NCI-H524 treated with DMSO at 0.1 percent for 48 hours (cell line): Measurements from ENCODE around the gene PSME1.

Experiments
- DNase-seq: peaks from one replicate; lab custom pipeline; 2025; lab: John Stamatoyannopoulos, UW

Gene PSME1

DNA sequence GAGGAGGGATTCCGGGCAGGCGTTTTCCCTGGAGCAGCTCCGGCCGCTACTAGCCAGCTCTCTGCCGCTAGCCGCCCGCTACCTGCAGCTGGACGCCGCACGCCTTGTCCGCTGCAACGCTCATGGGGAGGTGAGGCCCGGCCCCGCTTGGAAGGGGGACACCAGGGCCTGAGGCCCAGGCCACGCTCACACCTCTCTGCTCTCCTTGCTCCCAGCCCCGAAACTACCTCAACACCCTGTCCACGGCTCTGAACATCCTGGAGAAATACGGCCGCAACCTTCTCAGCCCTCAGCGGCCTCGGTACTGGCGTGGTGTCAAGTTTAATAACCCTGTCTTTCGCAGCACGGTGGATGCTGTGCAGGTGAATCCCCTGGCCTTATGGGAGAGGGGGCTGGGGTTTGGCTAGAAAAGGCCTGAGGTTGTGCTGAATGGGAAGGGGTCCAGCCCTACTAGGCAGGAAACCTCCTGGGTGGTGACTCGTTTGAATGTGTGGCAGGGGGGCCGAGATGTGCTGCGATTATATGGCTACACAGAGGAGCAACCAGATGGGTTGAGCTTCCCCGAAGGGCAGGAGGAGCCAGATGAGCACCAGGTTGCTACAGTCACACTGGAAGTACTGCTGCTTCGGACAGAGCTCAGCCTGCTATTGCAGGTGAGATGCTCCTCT is 11.9 kb downstream of the PSME1 start:
- DNase-seq: no peak

DNA sequence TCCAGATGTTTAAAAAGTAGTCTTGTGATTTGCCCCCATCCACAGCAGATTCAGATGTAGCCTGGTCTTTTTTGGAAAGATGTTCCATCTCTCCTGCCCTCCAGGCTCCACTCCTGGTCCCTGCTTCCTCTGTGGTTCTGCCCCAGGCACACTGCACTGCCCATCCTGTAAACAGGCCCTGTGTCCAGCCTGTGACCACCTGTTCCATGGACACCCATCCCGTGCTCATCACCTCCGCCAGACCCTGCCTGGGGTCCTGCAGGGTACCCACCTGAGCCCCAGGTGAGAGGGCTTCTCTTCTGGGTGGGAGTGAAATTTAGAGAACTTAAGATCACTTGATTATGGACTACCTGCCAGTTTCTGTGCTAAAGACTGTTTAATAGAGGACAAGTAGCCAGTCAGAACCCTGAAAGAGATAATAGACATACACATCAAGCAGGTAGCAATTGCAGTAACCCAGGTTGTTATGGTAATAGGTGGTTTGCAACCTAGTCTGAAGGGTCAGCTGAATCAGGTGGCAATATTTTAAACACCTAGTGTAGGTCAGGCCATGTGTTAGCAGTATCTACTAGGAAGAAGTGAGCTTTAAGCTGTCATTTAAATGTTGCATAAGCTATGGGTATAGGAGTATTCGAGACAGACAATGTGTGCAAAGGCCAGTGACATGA is 13.4 kb downstream of the PSME1 start:
- DNase-seq: no peak

DNA sequence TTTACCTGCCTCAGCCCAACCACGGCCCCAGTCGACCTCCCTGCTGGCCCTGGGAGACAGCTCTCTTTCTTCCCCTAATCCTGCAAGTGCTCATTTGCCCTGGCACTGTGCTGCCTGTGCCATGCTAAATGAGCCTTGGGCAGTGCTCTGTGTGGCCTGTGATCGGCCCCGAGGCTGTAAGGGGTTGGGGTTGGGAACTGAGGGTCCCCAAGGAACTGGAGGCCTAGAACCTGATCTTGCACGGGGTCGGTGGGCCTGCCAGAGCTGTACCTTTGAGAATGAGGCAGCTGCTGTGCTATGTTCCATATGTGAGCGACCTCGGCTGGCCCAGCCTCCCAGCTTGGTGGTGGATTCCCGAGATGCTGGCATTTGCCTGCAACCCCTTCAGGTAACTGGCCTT is 14.1 kb downstream of the PSME1 start:
- DNase-seq: no peak

DNA sequence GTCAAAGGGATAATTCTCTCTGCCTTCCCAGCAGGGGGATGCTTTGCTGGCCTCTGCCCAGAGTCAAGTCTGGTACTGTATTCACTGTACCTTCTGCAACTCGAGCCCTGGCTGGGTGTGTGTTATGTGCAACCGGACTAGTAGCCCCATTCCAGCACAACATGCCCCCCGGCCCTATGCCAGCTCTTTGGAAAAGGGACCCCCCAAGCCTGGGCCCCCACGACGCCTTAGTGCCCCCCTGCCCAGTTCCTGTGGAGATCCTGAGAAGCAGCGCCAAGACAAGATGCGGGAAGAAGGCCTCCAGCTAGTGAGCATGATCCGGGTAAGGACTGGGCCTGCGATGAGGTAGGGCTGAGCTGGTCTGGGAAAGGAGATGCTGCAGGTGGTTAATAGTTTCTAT is 14.6 kb downstream of the PSME1 start:
- DNase-seq: no peak

GRCh38 chr14:24150993-24151392 is 15.0 kb downstream of the PSME1 start:
- no peak for DNase-seq

GRCh38 chr14:24151404-24152080 is 15.5 kb downstream of the PSME1 start:
- DNase-seq: no peak

GRCh38 chr14:24155100-24155499 is 19.1 kb downstream of the PSME1 start:
- peak; percentile 34 for DNase-seq

DNA sequence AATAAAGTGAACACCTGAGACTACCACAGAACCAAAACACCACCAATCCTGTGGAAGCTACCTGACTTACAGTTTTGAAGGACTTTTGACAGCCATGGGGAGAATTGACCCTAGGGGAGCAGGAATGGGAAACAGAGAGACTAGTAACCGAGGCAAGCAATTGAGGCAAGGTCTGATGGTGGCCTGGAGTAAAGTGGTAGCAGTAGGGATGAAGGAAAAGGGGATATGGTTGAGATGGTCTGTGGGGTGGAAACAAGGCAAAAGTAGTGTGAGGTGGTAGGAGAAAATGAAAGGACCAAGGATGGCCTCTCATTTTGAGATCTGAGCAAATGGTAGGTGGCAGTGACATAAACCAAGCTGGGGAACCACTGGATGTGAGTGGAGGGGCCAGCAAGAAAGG is 20.8 kb downstream of the PSME1 start:
- DNase-seq: no peak

GRCh38 chr14:24157331-24157730 is 21.3 kb downstream of the PSME1 start:
- no peak for DNase-seq

- DNase-seq: no peak
Measured at GRCh38 chr14:24159777-24160498, 23.9 kb downstream of the PSME1 start.

DNA sequence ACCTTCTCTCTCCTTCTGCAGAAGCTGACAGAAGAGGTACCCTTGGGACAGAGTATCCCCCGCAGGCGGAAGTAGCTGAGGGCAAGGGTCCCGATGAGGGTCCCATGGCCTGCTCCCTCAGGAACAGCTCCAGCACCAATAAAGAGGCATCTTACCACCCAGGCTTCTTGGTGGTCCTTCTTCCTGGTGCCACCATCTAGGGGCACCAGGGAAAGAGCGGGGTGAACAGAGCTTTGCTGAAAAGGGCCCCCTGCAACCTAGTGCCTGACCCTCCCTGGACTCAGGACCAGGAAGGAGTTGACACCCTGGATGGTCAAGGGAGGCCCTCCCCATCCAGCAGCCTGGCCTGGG is 24.5 kb downstream of the PSME1 start:
- DNase-seq: no peak

DNA sequence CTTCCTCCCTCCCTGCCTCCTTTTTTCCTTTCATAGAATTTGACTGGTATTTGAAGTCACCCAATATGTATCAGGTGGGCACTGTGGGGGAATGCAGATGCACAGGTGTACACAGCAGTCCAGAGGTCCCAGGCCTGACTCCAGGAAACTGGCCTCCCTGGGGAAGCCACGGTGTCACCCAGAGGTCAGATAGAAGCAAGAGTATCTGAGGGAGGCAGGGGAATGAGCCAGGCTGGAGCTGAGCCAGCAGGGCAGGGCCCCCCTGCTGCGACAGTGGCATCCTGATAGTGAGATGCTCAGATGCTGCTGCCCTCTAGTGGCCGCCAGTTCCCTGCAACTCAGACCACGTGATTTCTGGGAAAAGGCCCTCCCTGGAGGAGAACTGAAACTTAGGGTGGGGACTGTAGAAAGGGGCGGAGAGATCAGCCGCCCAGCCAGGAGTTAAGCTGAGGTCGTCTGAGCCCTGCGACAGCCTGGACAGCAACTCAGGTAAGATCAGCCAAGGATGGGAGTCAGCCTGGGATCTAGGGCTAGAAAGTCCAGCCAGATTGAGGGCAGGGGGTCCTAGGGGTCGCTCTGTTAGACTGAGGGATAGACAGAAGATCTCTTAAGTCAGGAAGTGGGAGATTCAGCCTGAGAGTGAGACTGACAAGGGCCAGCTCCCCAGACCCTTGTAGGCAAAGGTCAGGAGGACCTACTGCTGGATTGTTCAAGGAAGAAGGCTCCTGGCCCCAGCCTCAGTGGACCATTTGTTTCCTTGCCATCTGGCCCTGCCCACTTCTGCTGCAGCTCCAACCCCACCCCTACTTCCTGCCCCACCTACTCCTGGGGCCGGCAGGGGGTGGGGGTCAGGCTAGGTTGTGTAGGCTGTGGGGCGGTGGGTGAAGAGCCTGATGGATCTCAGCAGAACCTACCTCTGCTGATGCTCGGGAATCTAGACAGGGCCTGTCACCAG is 25.1 kb downstream of the PSME1 start, which contains the start of gene IRF9:
IRF9 (plus strand) TSS at position 416 of the 955 bp plus-strand sequence. CDS start 880 bp downstream, outside the sequence.
- DNase-seq: peak; percentile 90

DNA sequence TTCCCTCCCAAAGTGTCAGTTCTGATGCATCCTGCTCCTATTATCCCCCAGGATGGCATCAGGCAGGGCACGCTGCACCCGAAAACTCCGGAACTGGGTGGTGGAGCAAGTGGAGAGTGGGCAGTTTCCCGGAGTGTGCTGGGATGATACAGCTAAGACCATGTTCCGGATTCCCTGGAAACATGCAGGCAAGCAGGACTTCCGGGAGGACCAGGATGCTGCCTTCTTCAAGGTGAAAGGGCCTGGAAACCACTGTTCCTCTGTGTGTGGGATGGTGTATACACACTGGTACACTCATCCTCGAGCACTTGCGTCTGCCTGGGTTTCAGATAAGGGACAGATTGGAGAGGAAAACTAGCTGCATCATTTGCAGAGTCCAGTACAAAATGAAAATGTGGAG is 26.1 kb downstream of the PSME1 start:
- no peak for DNase-seq

DNA sequence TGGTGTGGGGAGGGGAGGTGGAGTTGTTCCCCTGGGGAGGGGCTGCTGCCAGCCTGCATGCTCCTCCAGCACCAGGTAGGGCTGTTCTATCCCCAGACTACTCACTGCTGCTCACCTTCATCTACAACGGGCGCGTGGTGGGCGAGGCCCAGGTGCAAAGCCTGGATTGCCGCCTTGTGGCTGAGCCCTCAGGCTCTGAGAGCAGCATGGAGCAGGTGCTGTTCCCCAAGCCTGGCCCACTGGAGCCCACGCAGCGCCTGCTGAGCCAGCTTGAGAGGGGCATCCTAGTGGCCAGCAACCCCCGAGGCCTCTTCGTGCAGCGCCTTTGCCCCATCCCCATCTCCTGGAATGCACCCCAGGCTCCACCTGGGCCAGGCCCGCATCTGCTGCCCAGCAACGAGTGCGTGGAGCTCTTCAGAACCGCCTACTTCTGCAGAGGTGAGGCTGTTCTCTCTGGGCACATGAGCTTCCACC is 28.6 kb downstream of the PSME1 start:
- DNase-seq: no peak

- DNase-seq: no peak
Measured at GRCh38 chr14:24165785-24166184, 29.8 kb downstream of the PSME1 start.

GRCh38 chr14:24167469-24168114 is 31.6 kb downstream of the PSME1 start:
- no peak for DNase-seq

GRCh38 chr14:24171422-24172260 is 35.6 kb downstream of the PSME1 start, which contains the start of gene REC8:
Gene REC8 (plus strand): TSS chr14:24172080. CDS start chr14:24172553, 473 bp downstream.
- peak; percentile 100 for DNase-seq

- DNase-seq: no peak
Measured at GRCh38 chr14:24172261-24172860, 36.4 kb downstream of the PSME1 start.

DNA sequence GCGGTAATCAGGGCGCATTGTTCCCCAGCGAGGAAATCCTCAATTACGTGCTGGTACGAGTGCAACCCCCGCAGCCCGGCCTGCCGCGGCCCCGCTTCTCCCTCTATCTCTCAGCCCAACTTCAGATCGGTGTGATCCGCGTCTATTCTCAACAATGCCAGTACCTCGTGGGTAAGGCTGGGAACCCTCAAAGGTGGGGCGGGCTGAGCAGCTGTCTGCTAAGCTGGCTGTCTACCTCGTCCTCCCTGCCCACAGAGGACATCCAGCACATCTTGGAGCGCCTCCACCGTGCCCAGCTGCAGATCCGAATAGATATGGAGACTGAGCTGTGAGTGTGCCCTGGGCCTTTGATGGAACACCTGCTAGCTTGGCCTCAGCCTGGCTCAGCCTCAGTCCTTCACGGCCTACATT is 36.9 kb downstream of the PSME1 start:
- DNase-seq: no peak
